ENCODE measurements around the gene MIS18A.

DNA sequence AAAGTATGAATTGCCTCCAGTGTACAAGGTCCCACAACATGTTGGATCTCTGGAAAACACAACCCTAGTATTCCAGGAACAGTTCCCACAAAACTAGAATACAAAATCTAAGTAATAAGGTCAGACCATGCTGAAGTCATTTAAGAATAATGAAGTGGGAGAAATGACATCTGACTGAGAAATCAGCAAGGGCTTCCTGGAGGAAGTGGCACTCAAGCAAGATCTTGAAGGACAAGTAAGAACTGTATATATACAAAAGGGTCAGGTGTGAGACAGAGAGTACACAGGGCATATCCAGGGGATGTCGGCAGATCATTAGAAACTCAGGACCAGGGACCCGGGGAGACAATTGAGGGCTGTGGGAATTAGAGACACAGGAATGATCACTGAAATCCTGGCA, 18.7 kb downstream of the MIS18A start:
- TF ChIP-seq, protein P1, sequence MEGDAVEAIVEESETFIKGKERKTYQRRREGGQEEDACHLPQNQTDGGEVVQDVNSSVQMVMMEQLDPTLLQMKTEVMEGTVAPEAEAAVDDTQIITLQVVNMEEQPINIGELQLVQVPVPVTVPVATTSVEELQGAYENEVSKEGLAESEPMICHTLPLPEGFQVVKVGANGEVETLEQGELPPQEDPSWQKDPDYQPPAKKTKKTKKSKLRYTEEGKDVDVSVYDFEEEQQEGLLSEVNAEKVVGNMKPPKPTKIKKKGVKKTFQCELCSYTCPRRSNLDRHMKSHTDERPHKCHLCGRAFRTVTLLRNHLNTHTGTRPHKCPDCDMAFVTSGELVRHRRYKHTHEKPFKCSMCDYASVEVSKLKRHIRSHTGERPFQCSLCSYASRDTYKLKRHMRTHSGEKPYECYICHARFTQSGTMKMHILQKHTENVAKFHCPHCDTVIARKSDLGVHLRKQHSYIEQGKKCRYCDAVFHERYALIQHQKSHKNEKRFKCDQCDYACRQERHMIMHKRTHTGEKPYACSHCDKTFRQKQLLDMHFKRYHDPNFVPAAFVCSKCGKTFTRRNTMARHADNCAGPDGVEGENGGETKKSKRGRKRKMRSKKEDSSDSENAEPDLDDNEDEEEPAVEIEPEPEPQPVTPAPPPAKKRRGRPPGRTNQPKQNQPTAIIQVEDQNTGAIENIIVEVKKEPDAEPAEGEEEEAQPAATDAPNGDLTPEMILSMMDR (IDR thresholded peaks at IDR 0.05) = no peak
- TF ChIP-seq POLR2A (IDR thresholded peaks at IDR 0.05) = no peak
